Measurements from ENCODE around the gene ROBO3.

The ROBO3 gene

GRCh38 chr11:124843616-124843910, 21.7 kb upstream of the ROBO3 start:
- DNase-seq: no peak

- no peak for DNase-seq
These were observed 20.6 kb upstream of the ROBO3 start for GRCh38 chr11:124844664-124845079.

DNA sequence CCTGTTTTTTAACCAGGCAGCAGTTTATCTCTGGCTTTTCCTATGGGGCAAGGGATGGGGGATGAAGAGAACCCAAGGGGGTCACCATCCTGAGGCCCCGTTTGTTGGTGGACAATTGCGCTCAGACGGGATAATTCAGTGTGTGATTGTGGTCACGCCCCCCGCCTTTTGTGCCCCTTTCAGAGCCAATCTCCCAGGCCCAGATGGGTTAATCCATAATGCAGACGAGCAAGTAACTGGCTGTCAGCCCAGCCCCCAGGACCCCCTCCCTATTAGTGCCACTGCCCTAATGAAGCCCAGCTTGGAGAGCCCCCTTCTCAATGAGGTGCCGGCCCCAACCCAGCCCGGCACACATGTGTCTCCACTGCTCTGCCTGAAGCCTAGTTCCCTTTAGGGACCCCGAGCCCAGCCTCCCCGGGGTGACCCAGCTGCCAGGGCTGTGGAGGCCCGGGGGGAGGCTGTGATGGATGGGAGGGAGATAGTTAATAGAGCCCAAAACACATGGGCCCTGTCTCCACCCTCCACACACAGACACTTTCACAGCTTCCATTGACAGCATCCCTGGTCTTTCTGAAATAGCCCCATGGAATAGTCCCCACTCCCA, 19.1 kb upstream of the ROBO3 start:
- no peak for DNase-seq

DNA sequence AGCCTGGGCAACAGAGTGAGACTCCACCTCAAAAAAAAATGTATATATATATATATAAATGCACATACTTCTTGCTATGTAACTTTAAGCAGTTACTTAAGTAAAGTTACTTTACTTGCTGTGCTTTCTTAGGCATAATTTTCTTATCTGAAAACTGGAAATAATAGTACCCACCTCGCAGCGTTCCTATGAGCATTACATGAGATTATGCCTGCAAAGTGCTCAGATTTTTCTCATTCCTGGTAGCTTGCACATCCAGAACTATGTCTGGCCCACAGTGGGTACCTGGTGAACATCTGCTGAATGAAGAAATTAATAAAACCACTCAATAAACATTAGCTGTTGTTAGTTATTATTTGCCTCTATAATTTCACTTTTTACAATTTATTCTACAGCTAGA, 6.1 kb upstream of the ROBO3 start:
- no peak for DNase-seq

DNA sequence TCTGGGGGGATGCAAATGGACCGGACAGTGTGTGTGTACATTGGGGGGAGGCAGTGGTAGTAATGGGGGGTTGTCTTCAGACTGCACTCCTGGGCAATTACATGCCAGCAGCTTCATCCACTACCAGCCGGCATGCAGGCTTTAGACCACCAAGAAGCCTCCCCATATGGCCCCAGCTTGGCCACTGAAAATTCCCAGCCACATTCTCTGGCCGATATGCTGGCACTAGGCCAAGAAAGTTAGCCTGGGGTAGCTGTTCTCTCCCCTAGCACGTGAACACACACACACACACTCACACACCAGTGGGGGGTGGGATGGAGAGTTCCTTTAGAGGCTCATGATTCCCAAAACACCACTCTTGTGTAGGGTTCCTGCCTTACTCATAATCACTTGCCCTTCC, 3.6 kb upstream of the ROBO3 start:
- DNase-seq: no peak

GRCh38 chr11:124863137-124863825, 2.0 kb upstream of the ROBO3 start:
- peak; percentile 43 for DNase-seq

- DNase-seq: peak; percentile 47
These were observed 1.4 kb upstream of the ROBO3 start for GRCh38 chr11:124863826-124864165.

DNA sequence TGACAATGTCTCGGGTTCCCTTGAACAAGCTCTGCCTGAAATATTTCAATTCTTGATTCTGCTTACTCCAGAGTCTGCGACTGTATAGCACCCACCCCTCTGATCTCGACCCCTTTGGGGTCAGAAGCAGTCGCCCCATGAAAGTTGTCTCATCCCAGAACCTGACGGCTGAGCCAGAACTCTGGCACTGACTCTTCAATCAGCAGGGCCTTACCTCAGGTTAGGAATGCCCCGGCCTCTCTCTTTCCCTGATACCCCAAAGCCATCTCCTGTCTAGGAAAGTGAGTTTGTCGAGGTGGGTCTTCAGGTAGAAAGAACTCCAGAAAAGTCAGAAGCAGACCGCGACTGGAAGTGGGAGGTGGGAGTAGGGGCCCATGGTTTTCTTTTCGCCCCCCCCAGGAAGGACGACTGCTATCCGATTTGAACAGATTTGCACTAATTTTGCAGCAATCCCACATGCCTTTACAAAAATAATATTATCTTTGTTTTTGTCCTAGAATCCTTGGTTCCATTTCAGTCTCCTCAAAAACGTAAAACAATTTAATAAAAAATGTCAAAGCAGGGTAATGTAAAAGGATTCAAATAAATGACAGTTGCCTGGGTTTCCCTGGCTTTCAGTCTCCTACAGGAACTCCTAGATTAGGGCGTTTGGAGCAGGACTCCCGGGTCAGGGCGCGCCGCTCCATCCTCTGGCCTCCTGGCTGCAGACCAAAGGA, 898 bp upstream of the ROBO3 start:
- DNase-seq: peak; percentile 44

DNA sequence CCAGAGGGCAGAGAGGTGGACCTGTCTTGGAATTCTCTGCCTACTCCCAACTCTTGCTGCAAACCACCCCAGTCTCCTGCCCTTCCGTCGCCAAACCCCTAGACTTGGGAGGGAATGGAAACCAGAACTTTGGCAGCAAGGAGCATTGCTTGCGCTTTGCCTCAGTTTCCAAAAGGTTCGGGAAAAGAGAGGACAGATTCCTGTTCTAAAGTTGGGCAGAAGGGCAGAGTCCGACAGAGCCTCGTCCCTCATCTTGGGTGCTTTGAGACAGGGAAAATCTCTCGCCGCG, 396 bp upstream of the ROBO3 start:
- no peak for DNase-seq

DNA sequence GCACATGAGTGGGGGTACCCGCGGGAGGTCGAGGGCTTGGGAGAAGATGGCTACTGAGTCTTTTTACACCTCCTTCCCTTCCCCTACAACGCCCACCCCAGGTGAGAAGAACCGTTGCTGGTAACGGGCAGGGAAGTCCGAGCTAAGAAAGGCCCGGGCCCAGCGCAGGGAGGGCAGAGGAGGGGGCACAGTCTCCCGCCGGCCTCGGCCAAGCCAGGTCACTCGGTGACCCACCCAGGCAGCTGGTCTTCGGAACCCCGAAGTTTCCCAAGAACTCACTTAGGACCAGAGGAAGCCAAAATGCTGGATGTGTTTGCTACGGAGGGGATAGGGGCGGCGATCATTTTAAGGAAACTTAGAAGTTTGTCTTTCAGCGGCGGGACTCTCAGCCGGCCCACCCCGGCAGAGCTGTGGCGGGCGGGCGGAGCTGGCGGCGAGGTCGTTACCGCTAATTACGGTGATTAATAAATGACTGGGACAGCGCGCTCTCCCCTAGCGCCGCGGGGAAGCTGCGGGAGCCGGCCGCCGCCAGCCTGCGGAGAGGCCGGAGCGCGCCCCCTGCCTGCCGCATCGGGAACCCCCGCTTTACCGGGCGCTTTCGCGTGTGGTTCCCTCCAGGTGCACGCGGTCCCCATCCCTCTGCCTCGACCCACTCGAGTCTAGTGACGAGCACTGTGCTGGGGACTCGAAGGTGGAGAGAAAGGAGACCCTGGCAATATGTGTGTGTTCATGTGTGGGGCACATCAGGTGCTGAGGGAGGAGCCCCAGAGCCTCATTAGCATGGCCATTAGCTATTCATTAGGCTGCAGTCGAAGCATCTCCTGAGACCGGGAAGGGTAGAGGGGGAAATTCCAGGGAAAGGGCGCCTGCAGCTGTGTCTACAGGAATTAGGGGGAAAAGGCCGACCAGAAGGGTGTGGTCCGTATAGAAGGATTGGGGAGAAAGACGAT, 945 bp downstream of the ROBO3 start:
- DNase-seq: no peak

DNA sequence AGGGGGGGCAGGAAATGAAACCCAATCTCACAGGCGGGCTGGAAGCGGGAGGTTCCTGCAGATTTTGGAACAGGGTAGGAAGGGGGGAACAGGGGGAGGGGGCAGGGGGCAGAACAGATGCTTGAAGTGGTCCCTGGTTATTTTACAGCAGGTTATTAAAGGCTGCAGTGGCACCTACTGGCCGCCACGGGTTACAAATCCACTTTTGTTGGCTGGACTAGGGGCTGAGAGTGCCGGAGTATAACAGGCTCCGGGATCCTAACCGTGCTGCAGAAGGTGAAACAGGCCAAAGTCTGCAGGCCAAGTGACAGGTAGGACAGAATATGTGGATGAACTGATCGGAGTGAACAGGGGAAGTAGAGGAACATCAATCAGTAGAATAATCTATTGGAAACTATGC, 2.5 kb downstream of the ROBO3 start:
- DNase-seq: peak; percentile 98

DNA sequence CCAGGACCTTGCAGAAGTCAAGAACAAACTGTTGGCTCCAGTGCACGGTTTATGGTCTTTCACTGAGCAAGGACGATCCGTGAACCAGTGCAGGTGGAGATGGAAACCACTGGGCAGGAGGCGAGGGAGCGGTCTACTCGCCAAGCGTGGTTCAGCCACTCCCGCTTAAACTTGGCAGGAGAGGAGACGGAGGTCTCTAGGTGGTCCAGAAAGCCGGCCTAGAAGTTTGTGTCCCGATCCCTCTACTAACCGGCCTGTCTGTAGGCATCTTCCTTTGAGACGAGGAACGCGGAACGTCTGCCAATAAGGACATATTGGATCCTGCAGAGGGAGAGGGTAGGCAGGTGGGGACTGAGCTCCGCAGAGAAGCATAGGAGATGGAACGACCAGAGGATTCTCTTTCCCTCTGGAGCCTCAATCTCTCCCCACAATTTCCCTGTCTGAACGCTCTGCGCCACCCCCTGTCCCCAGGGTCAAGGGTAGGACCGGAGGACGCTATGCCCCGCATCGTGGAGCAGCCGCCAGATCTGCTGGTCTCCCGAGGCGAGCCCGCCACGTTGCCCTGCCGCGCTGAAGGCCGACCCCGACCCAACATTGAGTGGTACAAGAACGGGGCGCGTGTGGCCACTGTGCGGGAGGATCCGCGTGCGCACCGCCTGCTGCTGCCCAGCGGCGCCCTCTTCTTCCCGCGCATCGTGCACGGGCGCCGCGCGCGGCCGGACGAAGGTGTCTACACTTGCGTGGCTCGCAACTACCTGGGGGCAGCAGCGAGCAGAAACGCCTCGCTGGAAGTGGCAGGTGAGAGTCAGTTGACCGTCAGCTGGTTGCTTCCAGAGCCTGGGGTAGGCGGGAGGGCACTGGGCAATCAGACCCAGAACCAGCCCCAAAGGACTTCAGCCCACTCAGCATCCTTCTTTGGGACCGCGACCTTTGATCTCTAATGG, 3.4 kb downstream of the ROBO3 start:
- DNase-seq: no peak

GRCh38 chr11:124869331-124869730, 4.1 kb downstream of the ROBO3 start:
- no peak for DNase-seq

DNA sequence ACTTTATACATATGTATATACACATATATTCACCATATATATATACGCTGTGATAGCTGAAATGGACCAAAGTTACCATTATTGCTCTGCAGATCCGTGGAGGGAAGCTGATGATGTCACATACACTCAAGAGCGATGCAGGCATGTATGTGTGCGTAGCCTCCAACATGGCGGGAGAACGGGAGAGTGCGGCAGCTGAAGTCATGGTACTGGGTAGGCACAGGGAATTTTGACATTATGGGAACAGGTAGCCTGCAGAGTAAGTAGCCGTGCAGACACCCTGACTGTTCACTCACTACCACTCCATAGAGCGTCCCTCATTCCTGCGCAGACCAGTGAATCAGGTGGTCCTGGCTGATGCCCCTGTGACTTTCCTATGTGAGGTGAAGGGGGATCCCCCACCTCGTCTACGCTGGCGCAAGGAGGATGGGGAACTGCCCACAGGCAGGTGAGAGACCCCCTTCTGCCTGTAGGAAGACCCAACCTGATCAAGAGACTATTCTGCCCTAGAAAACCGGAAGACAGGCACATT, 4.7 kb downstream of the ROBO3 start:
- DNase-seq: no peak

GRCh38 chr11:124870430-124870829, 5.2 kb downstream of the ROBO3 start:
- DNase-seq: no peak

DNA sequence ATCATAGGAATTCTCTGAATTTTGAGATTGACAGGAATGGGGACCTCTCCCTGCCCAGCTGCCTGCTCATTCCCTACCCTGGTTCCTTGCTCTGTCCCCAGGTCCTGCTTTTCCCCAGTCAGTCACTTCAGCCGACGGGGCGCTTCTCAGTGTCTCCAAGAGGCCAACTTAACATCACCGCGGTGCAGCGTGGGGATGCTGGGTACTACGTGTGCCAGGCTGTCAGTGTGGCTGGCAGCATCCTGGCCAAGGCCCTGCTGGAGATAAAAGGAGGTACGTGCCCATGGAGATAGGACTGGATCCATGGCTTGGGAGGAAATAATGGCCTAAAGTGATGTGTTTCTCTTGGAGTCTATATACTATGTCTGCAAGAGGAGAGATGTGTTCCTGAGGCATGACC, 7.0 kb downstream of the ROBO3 start:
- no peak for DNase-seq

DNA sequence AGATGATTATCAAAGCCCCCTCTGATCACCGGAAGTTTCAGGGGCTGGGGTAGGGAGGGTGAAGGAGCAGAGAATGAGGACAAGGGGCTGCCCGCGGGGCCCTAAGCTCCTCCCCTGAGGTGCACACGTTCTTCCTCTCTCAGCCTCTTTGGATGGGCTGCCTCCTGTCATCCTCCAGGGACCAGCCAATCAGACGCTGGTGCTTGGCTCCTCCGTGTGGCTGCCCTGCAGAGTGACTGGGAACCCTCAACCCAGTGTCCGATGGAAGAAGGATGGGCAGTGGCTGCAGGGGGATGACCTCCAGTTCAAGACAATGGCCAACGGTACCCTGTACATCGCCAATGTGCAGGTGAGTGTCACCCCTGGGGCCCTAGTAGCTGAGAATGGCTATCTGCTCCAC, 7.5 kb downstream of the ROBO3 start:
- no peak for DNase-seq

DNA sequence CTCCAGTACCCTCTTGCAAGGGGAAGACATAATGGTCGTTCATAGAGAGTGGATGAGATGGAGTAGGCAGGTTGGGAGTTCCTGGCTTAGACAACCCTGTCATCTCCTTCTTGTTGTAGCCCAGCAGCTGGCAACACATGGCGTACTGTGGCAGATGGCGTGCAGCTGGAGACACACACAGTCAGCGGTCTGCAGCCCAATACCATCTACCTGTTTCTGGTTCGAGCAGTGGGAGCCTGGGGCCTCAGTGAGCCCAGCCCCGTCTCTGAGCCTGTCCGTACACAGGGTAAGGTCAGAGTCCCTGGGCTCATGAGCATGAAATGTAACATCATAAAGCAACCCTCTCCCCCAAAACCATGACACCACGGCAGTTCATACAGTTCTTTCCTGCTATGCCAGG, 8.7 kb downstream of the ROBO3 start:
- DNase-seq: no peak

- no peak for DNase-seq
These were observed 9.5 kb downstream of the ROBO3 start for GRCh38 chr11:124874571-124875255.

DNA sequence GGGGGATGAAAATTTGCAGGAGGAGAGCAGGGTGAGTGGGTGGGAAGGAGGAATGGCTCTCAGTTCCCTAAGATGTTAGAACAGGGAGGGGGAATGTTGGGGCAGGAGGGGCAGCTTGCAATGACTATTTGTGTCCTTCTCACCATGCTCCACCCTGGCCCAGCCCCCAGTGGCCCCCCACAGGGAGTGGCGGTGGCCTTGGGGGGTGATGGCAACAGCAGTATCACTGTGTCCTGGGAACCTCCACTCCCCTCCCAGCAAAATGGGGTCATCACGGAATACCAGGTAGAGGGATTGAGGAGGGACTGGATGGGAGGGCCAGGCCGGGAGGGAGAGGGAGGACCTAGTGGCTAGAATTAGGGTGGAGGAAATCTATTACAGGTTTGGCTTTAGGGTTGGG, 10.2 kb downstream of the ROBO3 start:
- DNase-seq: no peak

DNA sequence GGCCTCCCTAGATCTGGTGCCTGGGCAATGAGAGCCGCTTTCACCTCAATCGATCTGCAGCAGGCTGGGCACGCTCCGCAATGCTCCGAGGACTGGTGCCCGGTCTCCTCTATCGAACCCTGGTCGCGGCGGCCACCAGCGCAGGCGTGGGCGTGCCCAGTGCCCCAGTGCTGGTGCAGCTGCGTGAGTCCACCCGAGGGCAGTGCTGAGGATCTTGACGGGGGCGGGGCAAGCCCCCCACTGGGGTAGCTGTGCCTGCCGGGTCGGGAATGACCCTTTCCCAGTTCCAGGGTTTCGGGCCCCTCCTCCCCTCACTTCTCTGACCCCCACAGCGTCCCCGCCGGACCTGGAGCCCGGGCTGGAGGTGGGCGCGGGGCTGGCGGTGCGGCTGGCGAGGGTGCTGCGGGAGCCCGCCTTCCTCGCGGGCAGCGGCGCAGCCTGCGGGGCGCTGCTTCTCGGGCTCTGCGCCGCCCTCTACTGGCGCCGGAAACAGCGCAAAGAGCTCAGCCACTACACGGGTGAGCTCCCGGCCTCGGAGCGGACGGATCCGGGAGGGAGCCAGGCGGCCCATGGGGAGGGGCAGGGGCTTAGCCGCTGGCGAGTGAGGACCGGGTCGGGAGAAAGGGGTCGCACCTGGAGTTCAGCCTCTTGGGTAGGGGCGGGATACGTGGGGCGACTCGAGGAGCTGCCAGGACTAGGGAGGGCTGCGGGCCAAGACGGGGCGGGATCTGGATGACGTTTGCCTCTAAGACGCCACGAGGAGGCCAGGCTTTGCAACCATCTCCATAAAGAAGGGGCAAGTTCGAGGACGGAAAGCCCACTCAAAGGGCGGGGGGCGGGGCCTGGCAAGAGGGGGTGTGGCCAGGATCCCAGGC, 10.9 kb downstream of the ROBO3 start:
- DNase-seq: peak; percentile 99
